Stimulated activated CD4-positive, alpha-beta T cell treated with anti-CD3 and anti-CD28 coated beads, Interleukin-2, amount 100 ng/mL, for 4 hours (primary cell): ENCODE data around the gene FGF5.
"Not testable (repeated sequence)": the region's sequence is repeated elsewhere in the genome, so short reads cannot be mapped to it uniquely, and the experiment has no call there.

Source experiments
- DNase-seq: peaks from one replicate; pipeline ENCODE4 v3.0.0-alpha.2; 2020; ENCODE audit warnings: low read depth

FGF5 gene, protein sequence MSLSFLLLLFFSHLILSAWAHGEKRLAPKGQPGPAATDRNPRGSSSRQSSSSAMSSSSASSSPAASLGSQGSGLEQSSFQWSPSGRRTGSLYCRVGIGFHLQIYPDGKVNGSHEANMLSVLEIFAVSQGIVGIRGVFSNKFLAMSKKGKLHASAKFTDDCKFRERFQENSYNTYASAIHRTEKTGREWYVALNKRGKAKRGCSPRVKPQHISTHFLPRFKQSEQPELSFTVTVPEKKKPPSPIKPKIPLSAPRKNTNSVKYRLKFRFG

GRCh38 chr4:80266253-80266901 lies at the start of gene FGF5:
Gene FGF5, plus strand, starts transcription at chr4:80266664. Its CDS starts 161 bp downstream, at chr4:80266825.
- DNase-seq = no peak

DNA sequence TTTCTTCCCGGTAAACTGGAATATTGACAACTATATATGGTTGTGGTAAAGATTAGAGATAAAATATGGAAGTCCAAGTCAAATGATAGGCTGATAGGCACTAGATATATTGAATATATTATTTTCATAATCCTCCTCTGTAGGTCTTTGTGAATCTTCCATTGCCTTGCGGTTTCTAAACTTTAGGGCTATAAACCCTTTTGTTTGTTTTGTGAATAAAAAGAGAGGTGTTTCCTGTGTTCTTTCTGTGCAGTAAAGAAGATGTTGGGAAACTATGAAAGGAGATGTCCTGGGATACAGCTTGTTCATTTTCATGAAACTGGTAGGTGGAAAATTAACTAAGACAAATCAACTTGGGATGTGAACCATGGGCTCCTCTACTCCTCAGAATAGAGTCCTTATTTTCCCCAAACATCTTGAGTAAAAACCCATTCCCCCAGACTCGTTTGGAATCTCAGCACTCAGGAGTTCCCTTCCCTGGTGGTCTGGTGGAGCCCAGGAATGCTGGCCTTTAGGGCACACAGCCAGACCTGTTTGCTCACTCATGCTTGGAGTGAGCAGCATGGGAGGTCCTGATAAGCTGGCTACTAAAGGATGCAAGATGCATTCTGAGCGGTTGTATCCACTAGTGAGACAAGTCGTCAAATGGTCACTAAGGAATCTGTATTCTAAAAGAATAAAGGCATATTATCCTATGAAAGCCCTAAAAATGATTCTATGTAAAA lies 47.0 kb upstream of the FGF5 start:
- no peak for DNase-seq

DNA sequence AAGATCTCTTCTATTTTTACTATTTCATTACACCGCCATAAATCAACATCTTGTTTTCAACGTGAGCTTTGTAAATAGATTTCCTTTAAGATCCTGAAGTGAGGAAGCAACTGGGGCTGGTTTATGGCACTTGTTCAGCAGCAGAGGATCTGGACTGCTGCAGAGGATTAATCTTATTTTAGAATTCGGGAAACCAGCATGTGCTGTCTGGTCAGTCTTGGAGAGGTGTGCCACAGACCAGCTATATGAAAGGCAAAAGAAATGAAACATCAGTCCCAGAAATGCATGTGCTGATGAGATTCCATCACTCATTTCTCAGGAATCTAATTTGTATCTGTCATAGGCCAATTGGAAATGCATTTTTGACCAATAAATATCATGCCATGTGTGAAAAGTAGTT lies 45.8 kb upstream of the FGF5 start:
- DNase-seq = no peak

GRCh38 chr4:80221161-80221560 lies 45.3 kb upstream of the FGF5 start:
- no peak for DNase-seq

DNA sequence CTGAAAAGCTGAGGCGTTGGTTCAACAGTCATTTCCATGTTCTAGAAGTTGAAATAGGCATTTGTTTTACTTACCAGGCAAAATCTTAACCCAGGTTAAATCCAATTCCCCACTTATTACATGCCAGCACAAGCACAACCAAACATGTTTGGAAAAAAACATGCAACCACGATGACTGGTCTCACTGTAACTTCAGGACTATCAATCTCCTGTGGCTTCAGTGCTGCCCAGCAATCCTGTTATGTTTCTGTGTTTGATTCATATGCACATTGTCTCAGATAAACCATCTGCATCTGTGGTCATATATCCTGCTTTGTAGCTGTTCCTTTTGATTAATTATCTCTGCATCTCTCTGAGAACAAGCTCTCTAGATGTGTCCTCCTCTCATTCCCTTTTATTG lies 40.9 kb upstream of the FGF5 start:
- DNase-seq = no peak

- DNase-seq = no peak
These were observed 40.4 kb upstream of the FGF5 start for GRCh38 chr4:80226094-80226493.

GRCh38 chr4:80228460-80228859 lies 38.0 kb upstream of the FGF5 start:
- no peak for DNase-seq

DNA sequence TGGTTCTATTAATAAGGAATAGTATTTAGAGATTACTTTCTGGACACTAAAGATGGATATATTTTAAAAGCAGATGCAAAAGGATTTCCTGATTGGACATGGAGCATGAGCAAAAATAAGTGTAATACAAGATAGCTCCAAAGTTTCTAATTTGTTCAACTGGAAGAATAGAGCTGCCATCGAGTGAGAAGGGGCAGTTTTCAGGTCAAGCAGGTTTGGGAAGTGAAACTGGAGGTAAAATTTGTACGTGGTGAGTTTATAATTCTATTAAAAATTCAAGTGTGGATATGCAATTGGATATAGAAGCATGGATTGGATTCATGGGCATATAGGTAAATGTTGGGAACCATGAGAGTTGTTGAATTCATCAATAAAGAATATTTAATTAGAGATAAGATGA lies 37.3 kb upstream of the FGF5 start:
- no peak for DNase-seq

DNA sequence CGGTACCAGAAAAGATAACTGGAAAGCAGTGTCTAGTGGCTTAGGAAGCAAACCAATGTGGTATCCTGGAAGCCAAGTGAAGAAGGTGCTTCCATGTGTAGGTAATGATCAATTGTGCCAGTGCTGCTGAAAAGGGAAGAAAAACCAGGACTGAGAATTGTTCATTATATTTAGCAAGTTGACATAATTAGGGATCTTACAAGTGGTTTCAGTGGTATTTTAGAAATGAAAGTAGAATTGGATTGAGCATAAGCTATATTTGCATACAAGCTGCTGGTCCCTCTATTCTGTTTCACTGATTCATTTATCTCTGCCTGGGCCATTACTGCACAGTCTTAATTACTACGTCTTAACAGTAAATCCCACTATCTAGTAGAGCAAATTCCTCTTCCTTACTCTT lies 36.9 kb upstream of the FGF5 start:
- DNase-seq = no peak

DNA sequence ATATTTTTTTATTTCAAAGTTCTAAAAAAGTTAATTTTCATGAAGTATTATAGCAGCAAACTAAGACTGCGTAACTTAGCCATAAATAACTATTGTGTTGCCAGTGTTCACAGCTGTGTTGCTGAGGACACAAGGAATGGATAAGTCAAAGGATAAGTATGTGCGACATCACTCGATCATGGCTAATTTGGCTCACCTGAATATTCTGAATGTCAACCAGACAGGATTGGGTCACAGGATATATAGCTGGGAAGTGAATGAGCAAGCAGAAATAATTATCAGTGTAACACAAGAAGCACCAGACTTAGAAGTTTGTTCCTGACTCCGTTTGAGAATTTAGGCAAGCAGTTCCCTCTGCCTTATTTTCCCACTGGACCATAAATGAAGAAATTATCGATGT lies 35.3 kb upstream of the FGF5 start:
- DNase-seq = no peak

DNA sequence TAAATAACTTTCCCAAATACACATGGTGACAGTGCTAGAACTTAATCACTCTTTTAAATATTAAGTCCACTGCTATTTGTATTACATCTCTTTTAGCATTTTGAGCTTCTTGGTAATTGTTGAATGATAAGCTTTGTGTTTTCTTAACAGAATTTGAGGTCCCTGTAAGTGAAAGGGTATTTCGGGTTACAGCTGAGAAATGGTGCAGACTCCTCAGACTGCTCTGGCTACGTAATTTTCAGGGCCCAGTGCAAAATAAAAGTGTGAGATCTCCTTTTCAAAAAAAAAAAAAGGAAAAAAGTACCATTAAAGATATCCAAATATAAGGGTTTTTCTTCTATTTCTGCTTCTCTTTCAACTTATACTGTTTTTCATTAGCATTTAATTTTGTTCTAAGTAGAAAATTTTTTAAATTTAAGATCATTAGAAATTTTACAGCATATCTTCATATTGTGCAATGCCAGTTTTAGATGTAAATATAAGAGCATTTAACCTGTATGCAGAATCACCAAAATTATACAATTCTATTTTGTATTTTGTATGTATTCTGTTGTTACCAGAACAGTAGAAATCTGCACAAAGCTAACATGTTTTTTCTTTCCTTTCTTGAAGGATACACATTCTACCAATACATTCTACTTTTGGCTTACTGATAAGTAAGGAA lies 33.6 kb upstream of the FGF5 start:
- no peak for DNase-seq

DNA sequence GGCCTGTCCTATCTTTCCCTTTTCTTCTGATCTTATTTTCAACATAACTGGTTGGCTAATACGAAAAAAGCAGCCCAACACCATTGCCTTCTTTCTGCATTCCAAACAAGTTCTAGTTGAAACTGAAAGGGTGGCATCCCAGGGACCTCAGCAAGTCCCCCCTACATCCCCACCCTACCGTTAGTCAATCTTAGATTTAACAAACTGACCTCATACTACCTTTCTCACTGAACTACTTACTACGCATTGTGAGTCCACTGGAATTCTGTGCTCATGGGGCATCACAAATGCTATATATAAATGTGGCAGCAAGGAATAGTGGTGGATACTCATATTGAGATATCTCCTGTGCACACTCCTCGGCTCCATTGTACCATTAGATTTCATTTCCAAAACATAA lies 33.1 kb upstream of the FGF5 start:
- no peak for DNase-seq

GRCh38 chr4:80235451-80235850 lies 31.0 kb upstream of the FGF5 start:
- no peak for DNase-seq

- no peak for DNase-seq
These were observed 28.5 kb upstream of the FGF5 start for GRCh38 chr4:80237992-80238391.

DNA sequence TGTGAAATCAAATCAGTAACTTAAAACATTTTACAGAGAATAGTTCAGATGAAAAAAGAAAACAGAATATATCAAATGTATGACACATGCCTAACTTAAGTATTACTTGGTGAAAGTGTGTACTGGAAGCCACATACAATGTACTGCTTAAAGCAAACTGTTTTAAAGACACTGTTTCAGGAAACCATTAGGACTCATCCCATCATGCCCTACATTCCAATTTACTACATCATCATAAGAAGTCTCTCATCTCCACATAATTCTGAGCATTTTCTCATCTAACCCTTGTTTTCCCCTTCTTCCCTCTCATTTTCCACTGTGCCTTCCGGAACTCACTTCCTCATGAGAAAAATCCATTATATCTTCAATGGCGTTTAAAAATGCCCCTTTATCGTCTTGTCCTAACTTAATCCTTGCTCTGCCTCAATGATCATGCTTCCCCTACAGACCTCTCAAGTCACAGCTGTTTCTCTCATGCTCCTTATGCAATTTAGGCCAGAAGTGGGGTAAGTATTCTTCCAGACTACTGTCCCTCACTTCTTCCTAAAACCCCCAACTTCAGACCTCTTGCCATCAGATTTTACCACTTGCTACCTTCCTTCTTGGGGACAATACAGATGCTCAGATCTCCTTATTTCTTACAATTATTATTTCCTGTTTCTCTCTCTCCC lies 26.8 kb upstream of the FGF5 start:
- no peak for DNase-seq

- DNase-seq = no peak
These were observed 25.5 kb upstream of the FGF5 start for GRCh38 chr4:80240976-80241375.

- no peak for DNase-seq
These were observed 23.0 kb upstream of the FGF5 start for GRCh38 chr4:80243274-80244018.

DNA sequence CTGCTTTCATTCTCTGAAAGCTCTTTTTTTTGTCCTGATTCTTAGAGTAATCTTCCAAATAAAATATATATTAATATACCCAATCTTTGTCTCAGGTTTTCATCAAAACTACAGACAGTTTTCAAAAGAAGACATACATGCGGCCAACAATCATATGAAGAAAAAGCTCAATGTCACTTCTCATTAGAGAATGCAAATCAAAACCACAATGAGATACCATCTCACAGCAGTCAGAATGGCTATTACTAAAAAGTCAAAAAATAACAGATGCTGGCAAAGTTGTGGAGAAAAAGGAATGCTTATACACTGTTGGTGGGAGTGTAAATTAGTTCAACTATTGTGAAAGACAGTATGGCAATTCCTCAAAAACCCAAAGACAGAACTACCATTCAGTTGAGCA lies 19.0 kb upstream of the FGF5 start:
- not testable (repeated sequence) for DNase-seq

GRCh38 chr4:80249144-80249543 lies 17.3 kb upstream of the FGF5 start:
- no peak for DNase-seq

GRCh38 chr4:80252427-80252826 lies 14.0 kb upstream of the FGF5 start:
- DNase-seq = no peak

- DNase-seq = no peak
These were observed 13.5 kb upstream of the FGF5 start for GRCh38 chr4:80252953-80253352.

GRCh38 chr4:80253510-80253909 lies 13.0 kb upstream of the FGF5 start:
- no peak for DNase-seq
